NCI-H146 treated with DMSO at 0.1 percent for 48 hours (cell line): Measurements from ENCODE around the gene KCND1.

ENCODE experiments used
- DNase-seq: peaks from one replicate; lab custom pipeline; 2025; ENCODE audit not compliant: unreplicated experiment; lab: John Stamatoyannopoulos, UW

Gene KCND1

GRCh38 chrX:48975041-48975440 is 3.4 kb upstream of the KCND1 start:
- DNase-seq = no peak

GRCh38 chrX:48974574-48974973 is 2.9 kb upstream of the KCND1 start:
- DNase-seq = no peak

- no peak for DNase-seq
Observed at GRCh38 chrX:48974033-48974432, 2.4 kb upstream of the KCND1 start.

- peak; percentile 37 for DNase-seq
Observed at GRCh38 chrX:48972220-48973164, 848 bp upstream of the KCND1 start.

DNA sequence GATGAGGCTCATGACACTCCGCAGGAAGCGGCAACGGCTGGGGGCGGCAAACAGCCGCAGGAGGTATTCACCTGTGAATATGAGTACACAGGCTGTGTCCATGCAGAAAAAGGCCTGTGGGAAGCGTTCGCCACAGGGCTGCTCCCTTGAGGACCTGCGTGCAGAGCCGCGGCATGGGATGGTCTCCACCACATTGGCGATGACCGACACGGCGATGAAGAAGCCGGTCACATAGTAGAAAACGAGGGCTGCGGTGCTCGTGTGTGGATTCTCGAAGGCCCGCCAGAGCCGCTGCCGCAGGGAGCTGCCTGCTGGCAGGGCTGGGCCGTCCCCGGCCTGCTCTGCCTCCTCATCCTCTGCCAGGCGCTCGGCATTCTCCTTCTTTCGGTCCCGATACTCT is 2.2 kb downstream of the KCND1 start:
- no peak for DNase-seq

DNA sequence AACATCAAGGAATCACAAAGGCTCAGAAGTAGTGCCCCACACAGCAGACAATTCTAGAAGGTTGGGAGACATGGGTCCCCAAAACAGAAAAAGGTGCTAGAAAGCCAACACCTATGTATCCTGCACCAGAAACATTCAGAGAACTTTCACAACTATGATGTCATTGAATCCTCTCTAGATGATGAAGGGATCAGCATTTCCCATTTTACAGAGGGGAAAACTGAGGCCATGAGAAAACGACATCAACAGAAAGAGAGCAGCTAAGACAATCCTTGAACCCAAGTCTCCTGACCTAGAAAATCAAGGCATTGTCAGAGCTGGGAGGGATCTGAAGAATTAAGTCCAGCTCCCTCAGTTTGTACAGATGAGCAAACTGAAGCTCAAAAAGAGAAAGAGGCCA is 3.3 kb downstream of the KCND1 start:
- no peak for DNase-seq

GRCh38 chrX:48966796-48967579 is 4.7 kb downstream of the KCND1 start:
- DNase-seq = no peak

GRCh38 chrX:48965959-48966358 is 5.7 kb downstream of the KCND1 start:
- no peak for DNase-seq

- DNase-seq = no peak
Observed at GRCh38 chrX:48961585-48962091, 10.0 kb downstream of the KCND1 start.

DNA sequence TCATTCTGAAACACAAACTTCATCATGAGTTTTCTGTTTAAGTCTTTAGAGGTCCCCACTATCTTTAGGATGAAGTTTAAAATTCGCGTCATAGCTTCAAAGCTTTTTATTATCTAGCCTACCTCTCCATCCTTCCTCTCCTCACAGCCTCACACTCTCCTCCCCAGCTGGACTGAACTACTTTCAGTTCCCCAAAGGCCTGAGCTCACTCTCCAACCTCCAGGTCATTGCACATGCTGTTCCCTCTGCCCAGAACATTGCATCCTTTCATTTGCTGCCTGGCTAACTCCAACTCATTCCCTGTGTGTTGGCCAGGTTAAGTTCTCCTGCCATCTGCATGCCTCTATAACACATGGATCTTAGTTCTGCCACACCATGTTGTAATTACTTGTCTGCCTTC is 11.4 kb downstream of the KCND1 start:
- no peak for DNase-seq

DNA sequence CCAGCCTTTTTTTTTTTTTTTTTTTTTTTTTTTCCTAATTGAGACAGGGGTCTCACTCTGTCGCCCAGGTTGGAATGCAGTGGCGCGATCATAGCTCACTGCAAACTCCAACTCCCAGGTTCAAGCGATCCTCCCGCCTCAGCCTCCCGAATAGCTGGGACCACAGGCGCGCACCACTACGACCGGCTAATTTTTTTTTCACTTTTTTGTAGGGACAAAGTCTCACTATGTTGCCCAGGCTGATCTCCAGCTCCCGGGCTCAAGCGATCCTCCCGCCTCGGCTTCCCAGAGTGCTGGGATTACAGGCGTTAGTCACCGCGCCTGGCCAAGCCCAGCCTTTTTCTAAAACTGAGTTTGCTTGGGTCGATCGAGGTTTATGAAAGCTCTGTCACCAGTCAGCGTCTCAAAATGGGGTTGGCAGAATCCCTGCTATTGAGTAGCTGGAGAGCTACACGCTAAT is 13.0 kb downstream of the KCND1 start:
- no peak for DNase-seq

DNA sequence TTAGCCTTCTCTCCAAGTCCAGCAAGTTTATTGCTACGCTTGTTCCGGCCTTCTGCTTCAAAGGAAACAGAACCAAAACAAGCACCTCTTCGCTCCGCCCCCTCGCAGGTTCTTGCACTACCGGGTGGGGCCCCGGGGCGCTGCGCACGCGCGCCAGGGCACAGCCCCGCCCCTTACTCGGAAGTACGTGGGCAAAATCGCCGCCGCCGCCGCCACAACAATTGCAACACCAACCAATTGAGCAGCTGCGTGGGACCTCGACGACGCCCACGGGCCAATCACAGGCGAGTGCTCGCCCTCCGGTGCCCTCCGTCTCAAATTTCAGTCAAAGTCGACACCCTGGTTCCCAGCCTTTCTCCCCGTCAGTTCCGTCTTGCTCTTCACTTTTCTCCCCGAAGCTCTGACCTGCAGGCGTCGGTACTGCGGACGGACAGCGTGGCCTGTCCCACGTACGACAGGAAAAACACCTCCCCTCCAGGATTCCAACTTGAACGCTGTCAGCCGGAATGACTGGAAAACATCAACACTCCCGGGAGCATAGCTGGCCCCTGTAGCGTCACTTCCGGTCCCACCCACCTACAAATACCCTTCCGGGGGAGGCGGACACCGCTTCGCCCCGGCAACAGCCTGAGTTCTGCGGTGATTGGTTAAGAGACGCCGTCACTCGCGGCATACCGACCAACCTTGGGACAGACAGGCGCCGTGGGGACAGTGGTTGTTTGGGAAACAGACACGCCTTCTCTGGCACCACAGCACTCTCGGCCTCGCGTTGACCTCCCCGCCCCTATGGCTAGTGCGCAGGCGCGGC is 13.6 kb downstream of the KCND1 start:
- DNase-seq = peak; percentile 94

GRCh38 chrX:48957477-48957826 is 14.2 kb downstream of the KCND1 start, which contains the start of gene OTUD5:
Gene OTUD5 (minus strand): TSS chrX:48957607. CDS start chrX:48957570, 37 bp downstream.
- no peak for DNase-seq

DNA sequence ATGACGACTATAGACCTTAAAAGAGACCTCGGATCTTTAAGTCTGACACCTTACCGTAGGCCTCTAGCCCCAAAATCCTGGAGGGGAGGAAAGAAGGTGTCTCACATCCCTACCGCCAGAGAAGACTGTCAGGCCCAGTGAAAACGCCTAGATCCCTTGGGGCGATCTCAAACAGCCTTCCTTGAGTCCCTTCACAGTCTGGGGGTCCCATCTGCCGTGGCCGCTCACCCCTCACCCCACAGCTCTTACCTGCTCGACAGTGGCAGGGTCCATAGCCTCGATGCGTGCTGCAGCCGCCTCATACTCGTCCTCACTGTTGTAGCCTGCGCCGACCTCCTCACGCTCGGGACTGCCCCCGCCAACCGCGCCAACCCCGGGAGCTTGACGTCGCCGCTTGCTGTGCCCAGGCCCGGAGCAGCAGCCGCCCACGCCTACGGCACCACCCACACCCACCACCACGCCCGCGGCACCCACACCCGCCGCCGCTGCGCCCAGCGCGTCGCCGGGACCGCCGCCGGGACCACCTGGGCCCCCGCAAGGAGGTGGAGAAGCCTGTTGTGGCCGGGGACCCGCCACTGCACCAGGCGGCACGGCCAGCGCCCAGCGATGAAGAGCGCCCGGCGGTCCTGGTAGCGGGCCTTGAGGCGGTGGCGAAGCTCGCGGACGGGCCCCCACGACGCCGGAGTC is 14.8 kb downstream of the KCND1 start:
- DNase-seq = no peak

- DNase-seq = no peak
Observed at GRCh38 chrX:48948589-48948988, 23.1 kb downstream of the KCND1 start.

DNA sequence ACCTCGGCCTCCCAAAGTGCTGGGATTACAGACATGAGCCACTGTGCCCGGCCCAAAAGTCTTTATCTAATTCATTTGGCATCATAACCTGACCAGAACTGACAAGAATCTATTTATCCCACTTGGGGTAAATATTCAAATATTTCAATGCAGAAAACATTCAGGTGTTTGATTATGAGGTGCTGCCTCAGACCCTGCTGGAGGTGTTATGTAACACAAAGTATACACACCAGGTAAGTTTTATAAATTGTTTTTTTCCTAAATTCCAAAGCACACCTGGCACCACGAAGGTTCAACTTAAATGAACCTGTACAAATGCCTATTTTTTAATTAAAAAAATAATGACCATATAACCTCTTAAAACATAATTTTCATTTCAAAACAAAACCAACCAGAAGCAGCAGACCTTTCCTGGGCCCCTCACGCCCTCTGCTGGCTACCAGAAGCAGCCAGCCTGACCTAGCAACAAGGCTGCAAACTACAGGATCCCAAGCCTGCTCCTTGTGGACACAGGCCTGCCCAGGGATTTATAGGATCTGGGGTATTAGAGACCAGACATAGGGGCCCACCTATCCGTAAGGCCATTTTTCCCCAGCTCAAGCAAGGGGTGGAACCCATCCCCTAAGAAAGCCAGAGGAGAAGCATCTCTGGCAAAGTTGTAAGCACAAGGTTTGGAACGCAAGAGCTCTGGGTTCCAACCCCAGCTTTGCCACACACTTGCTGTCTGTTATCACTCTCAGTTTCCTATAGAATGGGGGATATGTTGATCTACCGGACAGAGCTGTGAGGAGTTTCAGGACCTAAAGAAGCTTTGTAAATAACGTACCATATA is 25.9 kb downstream of the KCND1 start:
- no peak for DNase-seq

DNA sequence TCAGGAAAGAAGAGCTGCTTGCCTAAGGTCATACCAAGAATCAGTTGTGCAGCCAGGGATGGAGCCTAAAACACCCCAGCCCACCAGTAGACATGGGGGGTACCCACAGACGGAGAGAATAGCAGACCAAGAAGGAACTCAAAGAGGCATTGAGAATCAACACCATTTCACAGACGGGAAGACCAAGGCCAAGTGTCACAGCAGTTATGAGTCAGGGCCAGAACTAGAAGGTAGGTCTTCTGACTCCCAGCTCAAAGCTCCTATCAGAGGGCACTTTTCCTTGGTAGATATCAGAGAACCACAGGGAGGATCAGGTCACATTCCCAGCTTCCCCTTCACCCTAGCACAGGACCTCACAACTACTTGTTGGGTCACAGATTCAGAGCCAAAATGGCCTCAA is 28.7 kb downstream of the KCND1 start:
- DNase-seq = no peak

GRCh38 chrX:48940404-48940955 is 31.2 kb downstream of the KCND1 start:
- no peak for DNase-seq

DNA sequence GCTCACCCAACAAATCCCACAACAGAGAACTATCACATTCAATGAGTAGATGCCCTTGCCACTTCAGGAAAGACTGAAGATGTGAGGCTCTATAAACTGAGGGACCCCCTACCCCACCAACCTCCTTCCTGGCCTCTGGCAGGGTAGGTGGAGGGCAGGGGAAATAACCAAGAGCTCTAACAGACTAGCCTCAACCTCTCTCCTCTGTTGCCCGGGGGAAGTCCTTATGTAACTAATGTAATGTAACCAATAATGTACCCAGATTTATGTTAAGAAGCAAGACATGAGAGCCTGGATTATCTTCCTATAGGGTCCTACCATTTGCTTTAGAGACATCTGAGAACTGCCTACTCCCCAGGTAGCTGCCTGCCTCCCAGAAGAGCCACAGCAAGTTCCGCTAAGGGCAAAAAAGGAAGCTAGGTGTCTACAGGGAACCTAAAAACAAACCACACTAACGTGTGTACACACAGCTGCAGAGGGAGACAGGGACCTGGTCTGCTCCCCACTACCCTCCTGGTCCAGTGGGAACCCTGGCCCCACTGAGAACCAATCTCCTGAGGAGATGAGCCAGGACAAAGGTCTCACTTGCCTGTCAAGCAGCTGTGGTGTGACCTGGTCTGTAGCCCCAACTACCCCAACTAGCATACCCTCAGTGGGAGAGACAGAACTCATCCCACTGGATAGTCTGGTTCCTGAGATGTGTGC is 32.0 kb downstream of the KCND1 start:
- no peak for DNase-seq
